Fibroblast of skin of right biceps (primary cell): ENCODE data around the gene AMER1.

ENCODE experiments used
- DNase-seq: peaks from one replicate; pipeline ENCODE4 v3.0.0-alpha.2; 2013

AMER1 gene

DNA sequence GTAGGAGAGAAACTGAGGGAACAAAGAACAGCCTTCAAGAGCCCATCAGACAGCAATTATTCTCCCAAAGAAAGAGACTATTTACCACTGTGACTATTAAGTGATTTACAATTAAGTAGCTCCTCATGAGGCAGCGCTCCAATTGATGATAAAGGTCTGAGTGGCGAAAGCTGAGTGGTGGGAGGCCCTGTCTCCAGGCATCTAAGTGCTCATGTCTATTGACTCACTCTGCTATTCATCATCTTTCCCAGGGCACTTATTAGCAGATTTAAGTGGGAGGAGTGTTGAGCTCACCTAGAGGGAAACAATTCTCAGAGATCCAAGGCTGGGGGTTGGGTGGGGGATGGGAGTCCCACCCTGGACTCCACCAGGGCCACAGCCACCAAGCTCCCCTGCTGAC, 23.3 kb downstream of the AMER1 start:
- DNase-seq = no peak

GRCh38 chrX:64176876-64177275, 28.6 kb downstream of the AMER1 start:
- DNase-seq = no peak

GRCh38 chrX:64169988-64170387, 35.5 kb downstream of the AMER1 start:
- DNase-seq = no peak

DNA sequence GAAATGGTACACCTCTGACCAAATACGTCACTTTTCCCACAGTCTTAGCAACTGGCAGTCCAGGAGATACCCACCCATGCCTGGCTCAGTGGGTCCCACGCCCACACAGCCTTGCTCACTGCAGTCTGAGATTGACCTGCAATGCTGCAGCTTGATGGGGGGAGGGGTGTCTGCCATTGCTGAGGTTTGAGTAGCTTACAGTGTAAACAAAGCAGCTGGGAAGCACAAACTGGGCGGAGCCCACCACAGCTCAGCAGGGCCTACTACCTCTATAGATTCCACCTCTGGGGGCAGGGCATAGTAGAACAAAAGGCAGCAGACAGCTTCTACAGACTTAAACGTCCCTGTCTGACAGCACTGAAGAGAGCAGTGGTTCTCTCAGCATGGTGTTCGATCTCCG, 52.7 kb downstream of the AMER1 start:
- no peak for DNase-seq

- no peak for DNase-seq
Observed at GRCh38 chrX:64151911-64152310, 53.6 kb downstream of the AMER1 start.

DNA sequence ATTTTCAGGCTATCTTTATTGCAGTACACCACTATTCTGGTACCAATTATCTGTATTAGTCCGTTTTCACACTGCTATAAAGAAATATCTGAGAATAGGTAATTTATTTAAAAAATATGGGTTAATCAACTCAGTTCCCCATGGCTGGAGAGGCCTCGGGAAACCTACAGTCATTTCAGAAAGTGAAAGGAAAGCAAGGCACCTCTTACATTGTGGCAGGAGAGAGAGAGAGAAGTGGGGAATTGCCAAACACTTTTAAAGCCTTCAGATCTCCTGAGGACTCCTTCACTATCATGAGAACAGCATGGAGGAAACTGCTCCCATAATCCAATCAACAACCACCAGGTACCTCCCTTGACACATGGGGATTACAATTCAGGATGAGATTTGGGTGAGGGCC, 54.7 kb downstream of the AMER1 start:
- no peak for DNase-seq
